HepG2 (cell line): ENCODE data around the gene DHX16. TPM values are rescaled to one million over a fixed set of nuclear protein-coding genes. Genes with fewer than 3 reads are reported as not detected.

Experiments used
- FOXK1 ChIP-seq: sonication (generic); formaldehyde crosslinking; IDR thresholded peaks from 2 replicates; pipeline ENCODE4 v1.4.0; 2020; ENCODE audit warnings: low read depth, missing genetic modification reagents, borderline replicate concordance
- KDM5A ChIP-seq: fragments of 200-600 bp; sonication (generic); IDR thresholded peaks from 2 replicates; pipeline ENCODE4 v1.7.0; 2018; ENCODE audit warnings: antibody characterized with exemption, mild to moderate bottlenecking, low read length, borderline replicate concordance
- MIER3 ChIP-seq: IDR thresholded peaks from 2 replicates; pipeline ENCODE4 v1.6.1; 2016; ENCODE audit warnings: missing compliant biosample characterization, borderline replicate concordance
- ONECUT2 ChIP-seq: sonication (generic); formaldehyde crosslinking; IDR thresholded peaks from 2 replicates; pipeline ENCODE4 v1.4.0; 2020; ENCODE audit warnings: missing genetic modification reagents
- POLR2G ChIP-seq: fragments of 200-400 bp; formaldehyde crosslinking; IDR thresholded peaks from 2 replicates; pipeline ENCODE4 v1.6.1; 2018; ENCODE audit warnings: mild to moderate bottlenecking, low read depth, low read length, moderate library complexity
- SOX13 ChIP-seq, 3 experiments: fragments of 450-650 bp in 1 of 3; sonication (generic) in 1 of 3; formaldehyde crosslinking in 1 of 3; IDR thresholded peaks in 2 of 3; conservative IDR thresholded peaks in 1 of 3; 2 replicates each; pipeline versions ENCODE4 v1.5.0 to v1.6.1; 2016 to 2020; ENCODE audit warnings: antibody characterized with exemption in 1 of 3, mild to moderate bottlenecking in 1 of 3, missing compliant biosample characterization in 1 of 3, missing genetic modification reagents in 1 of 3, moderate library complexity in 1 of 3
- ZFX ChIP-seq: sonication (generic); formaldehyde crosslinking; IDR thresholded peaks from 2 replicates; pipeline ENCODE4 v1.4.0; 2020; ENCODE audit warnings: mild to moderate bottlenecking, low read depth, missing genetic modification reagents, moderate library complexity
- ZFY ChIP-seq: sonication (generic); formaldehyde crosslinking; IDR thresholded peaks from 2 replicates; pipeline ENCODE4 v1.4.0; 2020; ENCODE audit warnings: missing genetic modification reagents
- ZNF556 ChIP-seq: sonication (generic); formaldehyde crosslinking; IDR thresholded peaks from 2 replicates; pipeline ENCODE4 v1.4.0; 2020; ENCODE audit warnings: mild to moderate bottlenecking, missing genetic modification reagents, borderline replicate concordance
- ZNF569 ChIP-seq: sonication (generic); formaldehyde crosslinking; IDR thresholded peaks from 2 replicates; pipeline ENCODE4 v1.5.0; 2020; ENCODE audit warnings: mild to moderate bottlenecking, missing genetic modification reagents, moderate library complexity, borderline replicate concordance
- ZNF570 ChIP-seq: sonication (generic); formaldehyde crosslinking; IDR thresholded peaks from 2 replicates; pipeline ENCODE4 v1.4.0; 2020; ENCODE audit warnings: mild to moderate bottlenecking, missing genetic modification reagents, borderline replicate concordance
- ZNF646 ChIP-seq: sonication (generic); formaldehyde crosslinking; IDR thresholded peaks from 2 replicates; pipeline ENCODE4 v1.9.0; 2021; ENCODE audit warnings: mild to moderate bottlenecking, missing genetic modification reagents
- ZNF670 ChIP-seq: sonication (generic); formaldehyde crosslinking; IDR thresholded peaks from 2 replicates; pipeline ENCODE4 v1.8.0; 2022; ENCODE audit warnings: mild to moderate bottlenecking, missing genetic modification reagents, borderline replicate concordance
- polyA plus RNA-seq, 8 experiments: library from polyadenylated mRNA; depleted of rRNA in 3 of 8; stranded (reverse) in 7 of 8; unstranded in 1 of 8; fragments of >200 nt; fragmentation: Illumina TruSeq in 4 of 8; extraction: Trizol in 4 of 8; gene quantifications; 2 replicates each; pipeline versions ENCODE4 v1.2.1 to v1.2.3, GENCODE V29; 2011 to 2016; ENCODE audit warnings: low read depth in 4 of 8, missing spikeins in 1 of 8, mixed read lengths in 1 of 8; ENCODE audit not compliant: insufficient read depth in 1 of 8
- total RNA-seq, 5 experiments: library from RNA; depleted of rRNA; stranded (reverse); fragments of >200 nt; fragmentation: Illumina TruSeq; extraction: Trizol; gene quantifications; 2 replicates each; pipeline ENCODE4 v1.2.3, GENCODE V29; 2016; ENCODE audit warnings: low read depth in 1 of 5
- TF ChIP-seq, protein P1 (sequence below): IDR thresholded peaks from 2 replicates; pipeline ENCODE4 v1.6.1; 2016; ENCODE audit warnings: missing compliant biosample characterization, missing genetic modification reagents, borderline replicate concordance
- TF ChIP-seq, protein P2 (sequence below): sonication (generic); formaldehyde crosslinking; IDR thresholded peaks from 2 replicates; pipeline ENCODE4 v1.8.0; 2022; ENCODE audit warnings: missing genetic modification reagents, mild to moderate bottlenecking, inconsistent platforms, borderline replicate concordance
- TF ChIP-seq, protein P3 (sequence below): IDR thresholded peaks from 2 replicates; pipeline ENCODE4 v1.6.1; 2016; ENCODE audit warnings: low read depth

DHX16 gene
- total and polyA plus RNA-seq, 2 of the 13 experiments (the other 11 are each of a cell fraction or from before 2014, with no cell fraction given): 57.0 to 58.5 TPM

- TF ChIP-seq ZNF646 (CRISPR knock-in tag): no peak
- TF ChIP-seq, protein P1, sequence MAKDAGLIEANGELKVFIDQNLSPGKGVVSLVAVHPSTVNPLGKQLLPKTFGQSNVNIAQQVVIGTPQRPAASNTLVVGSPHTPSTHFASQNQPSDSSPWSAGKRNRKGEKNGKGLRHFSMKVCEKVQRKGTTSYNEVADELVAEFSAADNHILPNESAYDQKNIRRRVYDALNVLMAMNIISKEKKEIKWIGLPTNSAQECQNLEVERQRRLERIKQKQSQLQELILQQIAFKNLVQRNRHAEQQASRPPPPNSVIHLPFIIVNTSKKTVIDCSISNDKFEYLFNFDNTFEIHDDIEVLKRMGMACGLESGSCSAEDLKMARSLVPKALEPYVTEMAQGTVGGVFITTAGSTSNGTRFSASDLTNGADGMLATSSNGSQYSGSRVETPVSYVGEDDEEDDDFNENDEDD (CRISPR knock-in tag): peak; percentile 10; the same call in 1 of the 2 replicates
- 0 out of 2 replicates have a peak, but pooled peaks have one; percentile 20 for TF ChIP-seq FOXK1 (CRISPR knock-in tag)
- no peak; the same call in 1 of the 2 replicates for TF ChIP-seq SOX13 (IDR thresholded peaks at IDR 0.05)
- peak in 1 of 2 experiments; percentile 61; a peak in 1 of 4 replicates for TF ChIP-seq SOX13 (CRISPR knock-in tag; conservative IDR thresholded peaks at IDR 0.05 in 1 of 2, IDR thresholded peaks at IDR 0.05 in 1 of 2)
- TF ChIP-seq ZNF670: 0 out of 2 replicates have a peak, but pooled peaks have one; percentile 9
- TF ChIP-seq ZFY (CRISPR knock-in tag): peak; percentile 12; the same call in 1 of the 2 replicates
- TF ChIP-seq MIER3 (CRISPR knock-in tag): peak; percentile 76
- peak; percentile 3; the same call in 1 of the 2 replicates for TF ChIP-seq ZFX (CRISPR knock-in tag)
- 0 out of 2 replicates have a peak, but pooled peaks have one; percentile 14 for TF ChIP-seq ZNF556 (CRISPR knock-in tag)
- TF ChIP-seq KDM5A: peak; percentile 66; the same call in 1 of the 2 replicates
- TF ChIP-seq, protein P2, sequence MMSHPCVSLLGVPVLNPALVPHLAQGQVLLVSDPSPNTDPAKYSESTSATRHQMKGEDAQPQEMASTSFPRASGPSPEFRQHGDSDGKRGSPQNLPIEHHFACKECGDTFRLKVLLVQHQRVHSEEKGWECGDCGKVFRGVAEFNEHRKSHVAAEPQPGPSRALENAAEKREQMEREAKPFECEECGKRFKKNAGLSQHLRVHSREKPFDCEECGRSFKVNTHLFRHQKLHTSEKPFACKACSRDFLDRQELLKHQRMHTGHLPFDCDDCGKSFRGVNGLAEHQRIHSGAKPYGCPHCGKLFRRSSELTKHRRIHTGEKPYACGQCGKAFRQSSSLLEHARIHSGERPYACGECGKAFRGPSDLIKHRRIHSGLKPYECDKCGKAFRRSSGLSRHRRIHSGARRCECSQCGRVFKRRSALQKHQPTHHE: 0 out of 2 replicates have a peak, but pooled peaks have one; percentile 39
- TF ChIP-seq ZNF569 (CRISPR knock-in tag): peak; percentile 52; the same call in 1 of the 2 replicates
- peak; percentile 83 for TF ChIP-seq POLR2G
- TF ChIP-seq, protein P3, sequence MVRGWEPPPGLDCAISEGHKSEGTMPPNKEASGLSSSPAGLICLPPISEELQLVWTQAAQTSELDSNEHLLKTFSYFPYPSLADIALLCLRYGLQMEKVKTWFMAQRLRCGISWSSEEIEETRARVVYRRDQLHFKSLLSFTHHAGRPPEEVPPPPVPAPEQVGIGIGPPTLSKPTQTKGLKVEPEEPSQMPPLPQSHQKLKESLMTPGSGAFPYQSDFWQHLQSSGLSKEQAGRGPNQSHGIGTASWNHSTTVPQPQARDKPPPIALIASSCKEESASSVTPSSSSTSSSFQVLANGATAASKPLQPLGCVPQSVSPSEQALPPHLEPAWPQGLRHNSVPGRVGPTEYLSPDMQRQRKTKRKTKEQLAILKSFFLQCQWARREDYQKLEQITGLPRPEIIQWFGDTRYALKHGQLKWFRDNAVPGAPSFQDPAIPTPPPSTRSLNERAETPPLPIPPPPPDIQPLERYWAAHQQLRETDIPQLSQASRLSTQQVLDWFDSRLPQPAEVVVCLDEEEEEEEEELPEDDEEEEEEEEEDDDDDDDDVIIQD (CRISPR knock-in tag): no peak
- TF ChIP-seq ZNF570 (CRISPR knock-in tag): 0 out of 2 replicates have a peak, but pooled peaks have one; percentile 67
- 0 out of 2 replicates have a peak, but pooled peaks have one; percentile 16 for TF ChIP-seq ONECUT2
Measured at GRCh38 chr6:30615219-30615957, 57.4 kb downstream of the DHX16 start (continued).
